ENCODE measurements around the gene IP6K3.

- no peak for TF ChIP-seq POLR2A (IDR thresholded peaks at IDR 0.05)
- no peak for TF ChIP-seq CTCF (IDR thresholded peaks at IDR 0.05)
Observed at GRCh38 chr6:33705268-33705885, 41.3 kb downstream of the IP6K3 start.

Measured in testis (tissue), 2 donors.